ENCODE results near the gene KRTAP10-1. TPM values are rescaled to one million over a fixed set of nuclear protein-coding genes. Genes with fewer than 3 reads are reported as not detected.

The KRTAP10-1 gene
- total and polyA plus RNA-seq, 9 of the 15 experiments (the other 6 are each of a cell fraction or from before 2014, with no cell fraction given): not detected

DNA sequence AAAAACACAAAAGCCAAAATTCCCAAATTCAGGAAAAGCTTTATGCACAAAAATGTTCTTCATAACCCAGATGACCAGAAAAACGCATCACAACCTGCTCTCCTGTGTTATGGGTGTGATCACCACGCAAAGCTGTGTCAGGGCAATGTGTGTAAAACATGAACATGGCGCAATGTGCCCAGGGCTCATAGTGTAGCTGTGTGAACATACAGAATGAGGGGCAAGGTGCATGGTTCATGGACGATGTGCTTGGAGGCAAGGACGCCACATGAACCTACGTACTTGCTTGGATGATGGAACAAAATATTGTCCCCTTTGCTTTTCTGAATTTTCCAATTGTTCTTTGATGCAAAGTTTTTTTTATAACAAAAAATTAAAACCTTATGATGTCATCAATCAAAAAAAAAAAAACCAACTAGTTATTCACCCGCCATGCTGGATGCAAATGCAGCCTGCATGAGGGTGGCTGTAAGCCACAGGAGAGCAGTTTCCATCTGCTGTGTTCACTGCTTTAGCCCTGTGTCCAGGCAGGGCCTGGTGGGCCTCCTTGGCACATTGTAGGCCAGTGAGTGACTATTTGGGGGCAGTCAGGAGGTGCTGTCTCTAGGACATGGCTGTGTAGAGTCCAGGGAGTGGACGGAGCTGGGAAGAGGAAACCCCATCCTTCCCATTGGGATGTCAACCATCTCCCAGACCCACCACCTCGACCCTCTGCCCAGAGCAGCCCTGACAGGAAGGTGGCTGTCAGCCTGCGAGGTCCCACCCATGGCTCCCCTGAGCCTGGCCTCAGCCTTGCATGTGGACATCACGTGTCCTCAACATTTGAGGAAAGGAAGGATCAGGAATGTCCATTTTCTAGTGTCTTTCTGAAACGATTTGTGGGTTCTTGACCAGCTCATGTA is 13.6 kb downstream of the KRTAP10-1 start:
- H3K27me3 ChIP-seq (ENCODE audit: control insufficient read depth in 2 of 2, insufficient read depth in 2 of 2, low read length in 2 of 2): peaks cover 30 to 64% of the 10 kb centered on the region in 2 experiments; a peak in 4 of 5 replicates
- ChIA-PET POLR2A (interaction anchor here (0.5 kb wide), 1 partner anchor 42 kb away, joined by 3 read pairs; no protein-coding TSS in a partner anchor), CTCF (ENCODE audit: low intra/inter-chr PET ratio) (no interaction called here)
- H3K27ac ChIP-seq (ENCODE audit: extremely low read depth, low read depth, low read length): no peak overlapping the region
- peaks cover 21% of the 10 kb centered on the region; the same call in 1 of the 2 replicates for H3K9me3 ChIP-seq (replicated peaks; ENCODE audit: control insufficient read depth, insufficient read depth, low read depth, low read length)
- H3K9me1 ChIP-seq (ENCODE audit: control insufficient read depth, insufficient read depth, low read length): no peaks in the 10 kb centered on the region
- no peak for TF ChIP-seq NFATC3 (IDR thresholded peaks at IDR 0.05)
- TF ChIP-seq, protein P1, sequence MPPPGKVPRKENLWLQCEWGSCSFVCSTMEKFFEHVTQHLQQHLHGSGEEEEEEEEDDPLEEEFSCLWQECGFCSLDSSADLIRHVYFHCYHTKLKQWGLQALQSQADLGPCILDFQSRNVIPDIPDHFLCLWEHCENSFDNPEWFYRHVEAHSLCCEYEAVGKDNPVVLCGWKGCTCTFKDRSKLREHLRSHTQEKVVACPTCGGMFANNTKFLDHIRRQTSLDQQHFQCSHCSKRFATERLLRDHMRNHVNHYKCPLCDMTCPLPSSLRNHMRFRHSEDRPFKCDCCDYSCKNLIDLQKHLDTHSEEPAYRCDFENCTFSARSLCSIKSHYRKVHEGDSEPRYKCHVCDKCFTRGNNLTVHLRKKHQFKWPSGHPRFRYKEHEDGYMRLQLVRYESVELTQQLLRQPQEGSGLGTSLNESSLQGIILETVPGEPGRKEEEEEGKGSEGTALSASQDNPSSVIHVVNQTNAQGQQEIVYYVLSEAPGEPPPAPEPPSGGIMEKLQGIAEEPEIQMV (tag; conservative IDR thresholded peaks at IDR 0.05; ENCODE audit: low read depth): no peak
- TF ChIP-seq, protein P2, sequence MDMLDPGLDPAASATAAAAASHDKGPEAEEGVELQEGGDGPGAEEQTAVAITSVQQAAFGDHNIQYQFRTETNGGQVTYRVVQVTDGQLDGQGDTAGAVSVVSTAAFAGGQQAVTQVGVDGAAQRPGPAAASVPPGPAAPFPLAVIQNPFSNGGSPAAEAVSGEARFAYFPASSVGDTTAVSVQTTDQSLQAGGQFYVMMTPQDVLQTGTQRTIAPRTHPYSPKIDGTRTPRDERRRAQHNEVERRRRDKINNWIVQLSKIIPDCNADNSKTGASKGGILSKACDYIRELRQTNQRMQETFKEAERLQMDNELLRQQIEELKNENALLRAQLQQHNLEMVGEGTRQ (CRISPR knock-in tag; IDR thresholded peaks at IDR 0.05): peak; percentile 10; the same call in 1 of the 2 replicates
- WGBS (ENCODE audit: insufficient coverage, low coverage, missing lambda C conversion rate): 2% methylated on average over 11 of the region's 12 CpGs
- in situ Hi-C loops (cut with MboI) (no loop called here), intact Hi-C loops (cut with micrococcal nuclease) (no loop called here)
- no peak for DNase-seq (ENCODE audit: extremely low read depth in 1 of 4, low spot score in 3 of 4)
- peaks cover 0 to 16% of the 10 kb centered on the region in 2 experiments; a peak in 1 of 5 replicates for H3K4me1 ChIP-seq (replicated peaks in 1 of 2; ENCODE audit: control insufficient read depth in 2 of 2, insufficient read depth in 2 of 2, low read length in 2 of 2)
- ATAC-seq: no peak
- no peak overlapping the region for H3K9ac ChIP-seq (ENCODE audit: insufficient read depth in 1 of 2, low read depth in 2 of 2, low read length in 2 of 2)
- H2AFZ ChIP-seq (ENCODE audit: low read depth, low read length): no peak overlapping the region
- H3K79me2 ChIP-seq (ENCODE audit: control insufficient read depth, insufficient read depth, low read length): no peaks in the 10 kb centered on the region
- BruUV-seq (replicated peaks): no TSS peak
- no peak overlapping the region for H3K4me2 ChIP-seq (ENCODE audit: insufficient read depth, low read length)
- H4K20me1 ChIP-seq (replicated peaks; ENCODE audit: control insufficient read depth, insufficient read depth, low read length): peaks cover 13% of the 10 kb centered on the region; the same call in 1 of the 2 replicates
- H3K4me3 ChIP-seq: no peak overlapping the region
- FAIRE-seq: no peak
- H3K36me3 ChIP-seq (ENCODE audit: control insufficient read depth, insufficient read depth, low read length): no peaks in the 10 kb centered on the region

Measured in K562 (cell line).